Fibroblast of the aortic adventitia (primary cell): ENCODE data around the gene IL24. TPM values are rescaled to one million over a fixed set of nuclear protein-coding genes. Genes with fewer than 3 reads are reported as not detected.
"Not testable (repeated sequence)": the region's sequence is repeated elsewhere in the genome, so short reads cannot be mapped to it uniquely, and the experiment has no call there.

ENCODE experiments used
- DNase-seq: peaks from one replicate; pipeline ENCODE4 v3.0.0-alpha.2; 2010; ENCODE audit warnings: low read depth
- H3K4me3 ChIP-seq: 2 replicates; pipeline ENCODE4 v1.5.1; 2011; ENCODE audit warnings: low read depth, mild to moderate bottlenecking, control low read depth, low read length, moderate library complexity
- total RNA-seq: library from RNA; depleted of rRNA; stranded (reverse); fragments of >200 nt; gene quantifications from 2 replicates; pipeline ENCODE4 v1.2.3, GENCODE V29; 2012; ENCODE audit warnings: low replicate concordance
- TF ChIP-seq, protein P1 (sequence below): IDR thresholded peaks from 2 replicates; pipeline ENCODE4 v1.5.1; 2011; ENCODE audit warnings: mild to moderate bottlenecking, low read length, control low read depth, inconsistent platforms; ENCODE audit not compliant: insufficient read depth

Gene IL24, protein sequence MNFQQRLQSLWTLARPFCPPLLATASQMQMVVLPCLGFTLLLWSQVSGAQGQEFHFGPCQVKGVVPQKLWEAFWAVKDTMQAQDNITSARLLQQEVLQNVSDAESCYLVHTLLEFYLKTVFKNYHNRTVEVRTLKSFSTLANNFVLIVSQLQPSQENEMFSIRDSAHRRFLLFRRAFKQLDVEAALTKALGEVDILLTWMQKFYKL
- total RNA-seq = not detected in 2 replicates

- no peak within 1 kb of the TSS for H3K4me3 ChIP-seq
- no peak for DNase-seq
- TF ChIP-seq, protein P1, sequence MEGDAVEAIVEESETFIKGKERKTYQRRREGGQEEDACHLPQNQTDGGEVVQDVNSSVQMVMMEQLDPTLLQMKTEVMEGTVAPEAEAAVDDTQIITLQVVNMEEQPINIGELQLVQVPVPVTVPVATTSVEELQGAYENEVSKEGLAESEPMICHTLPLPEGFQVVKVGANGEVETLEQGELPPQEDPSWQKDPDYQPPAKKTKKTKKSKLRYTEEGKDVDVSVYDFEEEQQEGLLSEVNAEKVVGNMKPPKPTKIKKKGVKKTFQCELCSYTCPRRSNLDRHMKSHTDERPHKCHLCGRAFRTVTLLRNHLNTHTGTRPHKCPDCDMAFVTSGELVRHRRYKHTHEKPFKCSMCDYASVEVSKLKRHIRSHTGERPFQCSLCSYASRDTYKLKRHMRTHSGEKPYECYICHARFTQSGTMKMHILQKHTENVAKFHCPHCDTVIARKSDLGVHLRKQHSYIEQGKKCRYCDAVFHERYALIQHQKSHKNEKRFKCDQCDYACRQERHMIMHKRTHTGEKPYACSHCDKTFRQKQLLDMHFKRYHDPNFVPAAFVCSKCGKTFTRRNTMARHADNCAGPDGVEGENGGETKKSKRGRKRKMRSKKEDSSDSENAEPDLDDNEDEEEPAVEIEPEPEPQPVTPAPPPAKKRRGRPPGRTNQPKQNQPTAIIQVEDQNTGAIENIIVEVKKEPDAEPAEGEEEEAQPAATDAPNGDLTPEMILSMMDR = no peak
Observed at GRCh38 chr1:206897175-206897574, at the start of gene IL24. IL24 (plus strand) TSS chr1:206897443; CDS start chr1:206897833, 390 bp downstream.

- TF ChIP-seq, protein P1 = no peak
- H3K4me3 ChIP-seq = no peak overlapping the region
- no peak for DNase-seq
Observed at GRCh38 chr1:206847946-206848345, 49.3 kb upstream of the IL24 start.

DNA sequence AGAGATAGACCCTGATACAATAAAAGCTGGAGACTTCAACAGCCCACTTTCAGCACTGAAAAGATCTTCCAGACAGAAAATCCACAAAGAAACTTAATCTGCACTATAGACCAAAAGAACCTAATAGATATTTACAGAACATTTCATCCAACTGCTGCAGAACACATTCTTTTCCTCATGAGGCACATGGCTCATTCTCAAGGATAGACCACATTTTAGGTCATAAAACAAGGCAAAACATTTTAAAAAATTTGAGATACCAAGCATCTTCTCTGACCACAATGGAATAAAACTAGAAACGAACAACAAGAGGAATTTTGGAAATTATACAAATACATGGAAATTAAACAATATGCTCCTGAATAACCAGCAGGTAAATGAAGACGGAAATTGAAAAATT, 46.8 kb upstream of the IL24 start:
- TF ChIP-seq, protein P1 = no peak
- H3K4me3 ChIP-seq = no peak overlapping the region
- DNase-seq = no peak

- TF ChIP-seq, protein P1 = no peak
- peak; percentile 77 for DNase-seq
- H3K4me3 ChIP-seq = no peak overlapping the region
Observed at GRCh38 chr1:206851341-206852010, 45.8 kb upstream of the IL24 start.

DNA sequence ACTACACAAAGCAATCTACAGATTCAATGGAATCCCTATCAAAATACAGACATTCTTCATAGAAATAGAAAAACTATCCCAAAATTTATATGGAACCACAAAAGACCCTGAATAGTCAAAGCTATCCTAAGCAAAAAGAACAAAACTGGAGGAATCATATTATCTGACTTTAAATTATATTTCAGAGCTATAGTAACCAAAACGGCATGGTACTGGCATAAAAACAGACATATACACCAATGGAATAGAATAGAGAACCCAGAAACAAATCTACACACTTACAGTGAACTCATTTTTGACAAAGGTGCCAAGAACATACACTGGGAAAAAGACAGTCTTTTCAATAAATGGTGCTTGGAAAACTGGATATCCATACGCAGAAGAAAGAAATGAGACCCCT, 44.6 kb upstream of the IL24 start:
- not testable (repeated sequence) for DNase-seq, H3K4me3 ChIP-seq

GRCh38 chr1:206853696-206854095, 43.5 kb upstream of the IL24 start:
- H3K4me3 ChIP-seq, DNase-seq: not testable (repeated sequence)

DNA sequence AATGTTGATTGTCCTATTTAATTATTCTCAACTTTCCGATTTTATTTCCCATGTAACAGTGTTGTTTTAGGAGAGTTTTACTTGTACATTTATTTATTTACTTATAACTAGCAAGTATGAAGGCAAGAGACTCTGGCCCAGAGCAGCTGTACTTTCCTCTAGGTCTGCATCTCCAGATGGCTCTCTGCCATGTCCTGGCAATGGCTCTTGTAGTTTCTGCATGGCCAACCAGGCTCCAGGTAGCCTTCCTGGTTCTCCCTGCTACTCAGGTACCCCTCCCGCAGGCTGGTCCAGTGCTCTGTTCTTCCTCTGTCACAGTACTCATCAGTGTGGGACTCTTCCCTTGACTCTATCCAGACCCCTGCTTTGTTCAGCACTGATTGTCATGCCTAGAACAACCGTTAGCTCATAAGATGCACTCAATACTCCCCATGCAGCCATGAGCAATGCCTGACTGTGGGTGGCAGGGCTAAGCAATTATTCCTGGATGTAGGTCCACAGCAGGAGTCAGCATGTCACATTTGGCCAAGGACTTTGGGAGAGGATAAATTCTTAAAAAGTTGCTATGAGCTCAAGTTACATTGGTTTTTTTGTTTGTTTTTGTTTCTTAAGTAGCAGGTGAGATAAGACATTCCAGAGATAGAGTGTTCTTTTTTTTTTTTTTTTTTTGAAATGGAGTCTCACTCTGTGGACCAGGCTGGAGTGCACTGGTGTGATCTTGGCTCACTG, 42.7 kb upstream of the IL24 start:
- DNase-seq = peak; percentile 10
- TF ChIP-seq, protein P1 = no peak
- no peak overlapping the region for H3K4me3 ChIP-seq

GRCh38 chr1:206855859-206856258, 41.4 kb upstream of the IL24 start:
- TF ChIP-seq, protein P1 = no peak
- DNase-seq = no peak
- no peak overlapping the region for H3K4me3 ChIP-seq
